ENCODE measurements around the gene MYO1E.

Gene MYO1E

GRCh38 chr15:59258317-59258716, 114.4 kb downstream of the MYO1E start:
- FAIRE-seq, result no peak

GRCh38 chr15:59257140-59257539, 115.5 kb downstream of the MYO1E start:
- no peak for FAIRE-seq

- no peak for FAIRE-seq
These were observed 116.2 kb downstream of the MYO1E start for GRCh38 chr15:59256482-59256881.

- FAIRE-seq, result no peak
These were observed 116.9 kb downstream of the MYO1E start for GRCh38 chr15:59255680-59256336.

GRCh38 chr15:59252137-59252536, 120.5 kb downstream of the MYO1E start:
- FAIRE-seq, result no peak

GRCh38 chr15:59251001-59251845, 121.4 kb downstream of the MYO1E start:
- peak; percentile 51 for FAIRE-seq

GRCh38 chr15:59250249-59250648, 122.4 kb downstream of the MYO1E start:
- FAIRE-seq, result no peak

GRCh38 chr15:59249816-59250215, 122.9 kb downstream of the MYO1E start:
- no peak for FAIRE-seq

GRCh38 chr15:59247364-59247763, 125.3 kb downstream of the MYO1E start:
- peak; percentile 83 for FAIRE-seq

GRCh38 chr15:59245559-59245958, 127.1 kb downstream of the MYO1E start:
- FAIRE-seq, result no peak

GRCh38 chr15:59244337-59244736, 128.3 kb downstream of the MYO1E start:
- no peak for FAIRE-seq

- no peak for FAIRE-seq
These were observed 129.0 kb downstream of the MYO1E start for GRCh38 chr15:59243622-59244021.

GRCh38 chr15:59242649-59243048, 130.0 kb downstream of the MYO1E start:
- FAIRE-seq, result no peak

- no peak for FAIRE-seq
These were observed 132.6 kb downstream of the MYO1E start for GRCh38 chr15:59240036-59240435.

GRCh38 chr15:59237924-59238331, 134.7 kb downstream of the MYO1E start:
- no peak for FAIRE-seq

- no peak for FAIRE-seq
These were observed 135.4 kb downstream of the MYO1E start for GRCh38 chr15:59237119-59237855.

- no peak for FAIRE-seq
These were observed 136.3 kb downstream of the MYO1E start for GRCh38 chr15:59236394-59236793.

- FAIRE-seq, result no peak
These were observed 140.2 kb downstream of the MYO1E start for GRCh38 chr15:59232476-59232875.

- FAIRE-seq, result no peak
These were observed 142.1 kb downstream of the MYO1E start for GRCh38 chr15:59230531-59231055.

- FAIRE-seq, result no peak
These were observed 143.2 kb downstream of the MYO1E start for GRCh38 chr15:59229453-59229852.

GRCh38 chr15:59229015-59229414, 143.7 kb downstream of the MYO1E start:
- FAIRE-seq, result no peak

- no peak for FAIRE-seq
These were observed 145.7 kb downstream of the MYO1E start for GRCh38 chr15:59227021-59227420.

- FAIRE-seq, result no peak
These were observed 148.2 kb downstream of the MYO1E start for GRCh38 chr15:59224474-59224873.
